HFFc6 (cell line): ENCODE results near the gene THSD4. TPM values are rescaled to one million over a fixed set of nuclear protein-coding genes. Genes with fewer than 3 reads are reported as not detected.

Experiments used
- DNase-seq: peaks from one replicate; pipeline ENCODE4 v3.0.0-alpha.2; 2018
- H3K27ac Mint-ChIP-seq: 2 replicates; pipeline ENCODE4 v1.8.0; 2020; ENCODE audit warnings: mild to moderate bottlenecking, mixed read lengths
- H3K27me3 Mint-ChIP-seq: 2 replicates; pipeline ENCODE4 v1.8.0; 2021; ENCODE audit warnings: mild to moderate bottlenecking, moderate library complexity, mixed read lengths; ENCODE audit not compliant: insufficient read depth
- H3K36me3 Mint-ChIP-seq: 2 replicates; pipeline ENCODE4 v1.8.0; 2021; ENCODE audit warnings: low read depth, mixed read lengths
- H3K4me1 Mint-ChIP-seq: 2 replicates; pipeline ENCODE4 v1.8.0; 2020; ENCODE audit warnings: low read depth, mixed read lengths
- H3K4me3 Mint-ChIP-seq: 2 replicates; pipeline ENCODE4 v1.8.0; 2020; ENCODE audit warnings: mild to moderate bottlenecking, moderate library complexity, mixed read lengths
- H3K9me3 Mint-ChIP-seq: 2 replicates; pipeline ENCODE4 v1.8.0; 2020; ENCODE audit warnings: mild to moderate bottlenecking, mixed read lengths
- CTCF ChIP-seq: fragments of 200-600 bp; sonication (generic); IDR thresholded peaks from 2 replicates; pipeline ENCODE4 v1.5.0; 2021; ENCODE audit warnings: antibody characterized with exemption, mild to moderate bottlenecking
- total RNA-seq, 6 experiments: library from RNA; stranded (reverse); fragmentation: NEBNext Ultra II Directional; extraction: Animal tissue kit (Norgen Biotek cat#: 25700); gene quantifications; 2 replicates in 1 of 6; 3 replicates in 5 of 6; pipeline ENCODE4 v1.2.3, GENCODE V29; 2021

Gene THSD4
- total RNA-seq, 6 experiments from 2014 or later, result 32.7 to 39.1 (median 36.4) TPM

DNA sequence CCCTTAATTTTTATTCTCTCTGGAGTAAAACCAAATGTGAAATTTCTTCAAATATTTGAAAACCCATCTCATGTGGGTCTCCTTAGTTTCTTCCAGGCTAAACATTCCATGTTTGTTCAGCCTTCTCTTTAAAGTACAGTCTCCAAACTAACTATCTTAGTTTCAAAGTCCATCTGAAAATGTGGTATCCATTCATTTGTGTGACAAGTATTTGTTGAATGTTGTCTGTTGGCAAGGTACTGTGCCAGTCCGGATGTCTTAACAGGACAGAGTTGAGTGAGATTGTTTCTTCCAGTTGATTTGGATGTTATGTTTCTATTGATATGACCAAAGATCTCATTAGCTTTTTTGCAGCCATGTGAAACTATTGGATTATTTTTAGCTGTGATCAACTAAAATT lies 347.4 kb downstream of the THSD4 start:
- Mint-ChIP-seq H3K36me3 (no peaks in the 10 kb centered on the region), H3K4me1 (peaks cover 14% of the 10 kb centered on the region), H3K4me3 (no peak overlapping the region), H3K27me3 (peaks cover 1% of the 10 kb centered on the region), H3K9me3 (no peaks in the 10 kb centered on the region), H3K27ac (no peak overlapping the region)
- no peak for DNase-seq
- no peak for TF ChIP-seq CTCF

- Mint-ChIP-seq H3K27ac (no peak overlapping the region), H3K4me1 (peaks cover 14% of the 10 kb centered on the region), H3K4me3 (no peak overlapping the region), H3K9me3 (no peaks in the 10 kb centered on the region), H3K27me3 (no peaks in the 10 kb centered on the region), H3K36me3 (peaks cover 3% of the 10 kb centered on the region)
- no peak for TF ChIP-seq CTCF
- no peak for DNase-seq
These were observed 347.9 kb downstream of the THSD4 start for GRCh38 chr15:71463156-71463665.

- DNase-seq, result no peak
- Mint-ChIP-seq H3K4me3 (no peak overlapping the region), H3K9me3 (no peaks in the 10 kb centered on the region), H3K27me3 (no peaks in the 10 kb centered on the region), H3K27ac (no peak overlapping the region), H3K4me1 (peaks cover 20% of the 10 kb centered on the region), H3K36me3 (peaks cover 12% of the 10 kb centered on the region)
- TF ChIP-seq CTCF, result no peak
These were observed 350.1 kb downstream of the THSD4 start for GRCh38 chr15:71465131-71465955.

GRCh38 chr15:71468715-71469114 lies 353.4 kb downstream of the THSD4 start:
- H3K4me3 Mint-ChIP-seq, result no peak overlapping the region
- no peaks in the 10 kb centered on the region for H3K9me3 Mint-ChIP-seq
- H3K36me3 Mint-ChIP-seq, result peaks cover 12% of the 10 kb centered on the region
- H3K27me3 Mint-ChIP-seq, result peaks cover 1% of the 10 kb centered on the region; the same call in 1 of the 2 replicates
- no peak for DNase-seq
- H3K4me1 Mint-ChIP-seq, result peaks cover 30% of the 10 kb centered on the region
- H3K27ac Mint-ChIP-seq, result no peak overlapping the region
- TF ChIP-seq CTCF, result no peak

- Mint-ChIP-seq H3K4me3 (no peak overlapping the region), H3K36me3 (peaks cover 12% of the 10 kb centered on the region), H3K27ac (no peak overlapping the region), H3K4me1 (peaks cover 30% of the 10 kb centered on the region), H3K9me3 (no peaks in the 10 kb centered on the region), H3K27me3 (peaks cover 1% of the 10 kb centered on the region; the same call in 1 of the 2 replicates)
- TF ChIP-seq CTCF, result peak; percentile 66
- DNase-seq, result peak; percentile 13
These were observed 354.1 kb downstream of the THSD4 start for GRCh38 chr15:71469413-71469812.
